GM12878 (cell line): ENCODE results near the gene ASB15. TPM values are rescaled to one million over a fixed set of nuclear protein-coding genes. Genes with fewer than 3 reads are reported as not detected.

Experiments
- ATAC-seq: fragments of 200-7000 bp; cut with Tn5 transposase; 3 replicates; pipeline ENCODE4 v1.9.1; 2020; ENCODE audit warnings: mild to moderate bottlenecking, moderate library complexity
- BruUV-seq: library from RNA; stranded (reverse); fragments of 400-500 nt; replicated peaks from 2 replicates; lab custom pipeline; 2021; lab: Mats Ljungman, UMichigan
- CTCF ChIA-PET: fragments of 300-600 bp; sonication (Branson Sonifier 250); formaldehyde crosslinking; extraction: SDS; loops from one replicate; lab custom pipeline; 2021; ENCODE audit warnings: inconsistent platforms; lab: Yijun Ruan, JAX
- POLR2A ChIA-PET: fragments of 350-600 bp; formaldehyde crosslinking; extraction: SDS; loops from one replicate; lab custom pipeline; 2021; ENCODE audit warnings: inconsistent platforms; lab: Charles Lee
- RAD21 ChIA-PET: fragments of 300-600 bp; sonication (Branson Sonifier 250); formaldehyde crosslinking; loops from one replicate; lab custom pipeline; 2023; ENCODE audit warnings: antibody characterized with exemption; ENCODE audit not compliant: unreplicated experiment; lab: Charles Lee
- SMC1A ChIA-PET: fragments of 300-600 bp; sonication (Branson Sonifier 250); formaldehyde crosslinking; loops from one replicate; lab custom pipeline; 2023; ENCODE audit not compliant: unreplicated experiment, uncharacterized antibody; lab: Charles Lee
- DNase-seq: peaks from one replicate; pipeline ENCODE4 v3.0.0-alpha.2; 2011; ENCODE audit warnings: low read depth, low spot score
- FAIRE-seq: peaks from 3 replicates; lab custom pipeline; 2011; peaks lifted over from hg19 to GRCh38; lab: Jason Lieb, UNC
- H2AFZ ChIP-seq: 2 replicates; pipeline ENCODE4 v1.6.0; 2011; ENCODE audit warnings: low read depth, low read length, control low read depth; ENCODE audit not compliant: control insufficient read depth
- H3K27ac ChIP-seq: 2 replicates; pipeline ENCODE4 v1.5.1; 2011; ENCODE audit warnings: control low read depth; ENCODE audit not compliant: control insufficient read depth, insufficient read depth
- H3K27me3 ChIP-seq, 2 experiments: replicated peaks in 1 of 2; 2 replicates each; pipeline versions ENCODE4 v1.6.0 to v1.6.1; 2011; ENCODE audit warnings: low read length in 1 of 2; ENCODE audit not compliant: control insufficient read depth in 2 of 2, insufficient read depth in 2 of 2
- H3K36me3 ChIP-seq, 2 experiments: 2 replicates each; pipeline ENCODE4 v1.5.1; 2011; ENCODE audit warnings: low read length in 1 of 2; ENCODE audit not compliant: control insufficient read depth in 2 of 2, insufficient read depth in 2 of 2
- H3K4me1 ChIP-seq: 2 replicates; pipeline ENCODE4 v1.6.1; 2011; ENCODE audit warnings: mild to moderate bottlenecking, low read length, moderate library complexity, mixed read lengths; ENCODE audit not compliant: control insufficient read depth, insufficient read depth
- H3K4me2 ChIP-seq: 2 replicates; pipeline ENCODE4 v1.6.0; 2011; ENCODE audit warnings: control low read depth; ENCODE audit not compliant: control insufficient read depth, insufficient read depth
- H3K4me3 ChIP-seq: fragments of 200-600 bp; sonication (generic); 2 replicates; pipeline ENCODE4 v1.5.1; 2016
- H3K79me2 ChIP-seq: 2 replicates; pipeline ENCODE4 v1.6.0; 2011; ENCODE audit warnings: low read length; ENCODE audit not compliant: control insufficient read depth, insufficient read depth
- H3K9ac ChIP-seq: 2 replicates; pipeline ENCODE4 v1.8.0; 2011; ENCODE audit warnings: low read length, control low read depth, mixed read lengths; ENCODE audit not compliant: control insufficient read depth, insufficient read depth
- H3K9me3 ChIP-seq: replicated peaks from 3 replicates; pipeline ENCODE4 v1.5.1; 2011; ENCODE audit warnings: mild to moderate bottlenecking, low read length; ENCODE audit not compliant: control insufficient read depth, insufficient read depth
- H4K20me1 ChIP-seq: 2 replicates; pipeline ENCODE4 v1.6.0; 2011; ENCODE audit not compliant: control insufficient read depth, insufficient read depth
- ATF3 ChIP-seq: IDR thresholded peaks from 2 replicates; pipeline ENCODE4 v1.6.1; 2011; ENCODE audit warnings: low read depth, mild to moderate bottlenecking, low read length, moderate library complexity, borderline replicate concordance; ENCODE audit errors: extremely low read depth
- EP300 ChIP-seq, 2 experiments: fragments of 150-350 bp in 1 of 2; IDR thresholded peaks; 2 replicates each; pipeline ENCODE4 v1.6.1; 2011 to 2012; ENCODE audit warnings: low read depth in 2 of 2, low read length in 2 of 2, borderline replicate concordance in 1 of 2, improper control_type of control experiment in 1 of 2, inconsistent platforms in 1 of 2; ENCODE audit not compliant: control insufficient read depth in 1 of 2
- ETV6 ChIP-seq, 2 experiments: fragments of 450-650 bp in 1 of 2; IDR thresholded peaks in 1 of 2; conservative IDR thresholded peaks in 1 of 2; 2 replicates each; pipeline ENCODE4 v1.6.1; 2014; ENCODE audit warnings: antibody characterized with exemption in 1 of 2, borderline replicate concordance in 1 of 2, low read depth in 1 of 2, mild to moderate bottlenecking in 1 of 2, moderate library complexity in 1 of 2
- FOXM1 ChIP-seq: IDR thresholded peaks from 2 replicates; pipeline ENCODE4 v1.6.1; 2012; ENCODE audit warnings: low read depth, mild to moderate bottlenecking, inconsistent platforms, low read length, moderate library complexity
- HDAC6 ChIP-seq: fragments of 200-600 bp; sonication (generic); IDR thresholded peaks from one replicate; pipeline ENCODE4 v1.8.0; 2017; ENCODE audit warnings: antibody characterized with exemption; ENCODE audit not compliant: unreplicated experiment
- HDGF ChIP-seq: fragments of 450-650 bp; IDR thresholded peaks from 2 replicates; pipeline ENCODE4 v1.6.1; 2016; ENCODE audit warnings: antibody characterized with exemption
- IRF5 ChIP-seq: fragments of 450-650 bp; IDR thresholded peaks from 2 replicates; pipeline ENCODE4 v1.6.1; 2017; ENCODE audit warnings: borderline replicate concordance
- KAT2A ChIP-seq: conservative IDR thresholded peaks from 2 replicates; pipeline ENCODE4 v1.6.1; 2011; ENCODE audit warnings: low read depth, low read length; ENCODE audit not compliant: control insufficient read depth
- MYC ChIP-seq: IDR thresholded peaks from 2 replicates; pipeline ENCODE4 v1.6.1; 2011; ENCODE audit warnings: mild to moderate bottlenecking, low read length, moderate library complexity, inconsistent platforms; ENCODE audit not compliant: insufficient read depth, insufficient replicate concordance, insufficient read length, severe bottlenecking
- NR2C1 ChIP-seq: fragments of 450-650 bp; IDR thresholded peaks from 2 replicates; pipeline ENCODE4 v1.6.1; 2017; ENCODE audit warnings: antibody characterized with exemption, mild to moderate bottlenecking, moderate library complexity
- NRF1 ChIP-seq: conservative IDR thresholded peaks from 2 replicates; pipeline ENCODE4 v1.6.1; 2011; ENCODE audit warnings: mild to moderate bottlenecking, low read depth, low read length, improper control_type of control experiment
- TCF7 ChIP-seq: IDR thresholded peaks from 2 replicates; pipeline ENCODE4 v1.6.1; 2014; ENCODE audit warnings: antibody characterized with exemption, borderline replicate concordance
- ZNF24 ChIP-seq: fragments of 450-650 bp; IDR thresholded peaks from 2 replicates; pipeline ENCODE4 v1.6.1; 2017; ENCODE audit warnings: antibody characterized with exemption, mild to moderate bottlenecking
- ZSCAN29 ChIP-seq: fragments of 450-650 bp; IDR thresholded peaks from 2 replicates; pipeline ENCODE4 v1.6.1; 2017; ENCODE audit warnings: mild to moderate bottlenecking, moderate library complexity
- WGBS: methylation state at CpG from one replicate; pipeline ENCODE4 v1.1.6; 2016; ENCODE audit warnings: low lambda C conversion rate; ENCODE audit not compliant: insufficient replicate concordance, insufficient coverage; ENCODE audit errors: missing lambda C conversion rate; 5-methylcytosine and 5-hydroxymethylcytosine counted together
- in situ Hi-C: fragments of 300-500 bp; cut with MboI; formaldehyde crosslinking; loops from 9 replicates; pipeline ENCODE4 v1.14.3; 2018; ENCODE audit warnings: mixed read lengths
- intact Hi-C: fragments of 100-400 bp; cut with micrococcal nuclease; formaldehyde crosslinking; loops from one replicate; pipeline ENCODE4 v1.14.2; 2022; ENCODE audit not compliant: unreplicated experiment
- polyA plus RNA-seq, 11 experiments: library from polyadenylated mRNA; depleted of rRNA in 4 of 11; unstranded in 6 of 11; stranded (reverse) in 5 of 11; fragments of >200 nt; fragmentation: Nextera tagmentation in 4 of 11; fragmentation: Illumina TruSeq in 1 of 11; extraction: Ambion mirVana in 4 of 11; extraction: Trizol in 1 of 11; gene quantifications; 1 replicate in 1 of 11; 2 replicates in 10 of 11; pipeline versions ENCODE4 v1.2.1 to v1.2.3, GENCODE V29; 2011 to 2016; ENCODE audit warnings: inconsistent platforms in 2 of 11, missing spikeins in 2 of 11, low read depth in 1 of 11
- total RNA-seq, 4 experiments: library from RNA; depleted of rRNA in 3 of 4; stranded (reverse); fragments of >200 nt in 3 of 4; fragmentation: Illumina TruSeq in 1 of 4; extraction: Trizol in 1 of 4; gene quantifications; 2 replicates each; pipeline versions ENCODE4 v1.2.1 to v1.2.3, GENCODE V29; 2013 to 2021

ASB15 gene
- total and polyA plus RNA-seq, 10 of the 15 experiments (the other 5 are each of a cell fraction or from before 2014, with no cell fraction given) = not detected

GRCh38 chr7:123588376-123588775 is 13.2 kb upstream of the ASB15 start:
- no TSS peak for BruUV-seq
- Histone ChIP-seq H3K36me3 (no peaks in the 10 kb centered on the region), H3K9me3 (no peaks in the 10 kb centered on the region), H3K27ac (no peak overlapping the region), H4K20me1 (no peaks in the 10 kb centered on the region), H3K9ac (no peak overlapping the region), H3K4me1 (no peaks in the 10 kb centered on the region), H3K4me3 (no peak overlapping the region), H3K79me2 (no peaks in the 10 kb centered on the region), H3K27me3 (no peaks in the 10 kb centered on the region), H2AFZ (no peak overlapping the region), H3K4me2 (no peak overlapping the region)
- TF ChIP-seq NR2C1 (no peak), TCF7 (no peak), KAT2A (no peak), NRF1 (no peak), HDGF (no peak), ATF3 (no peak), EP300 (IDR thresholded peaks at IDR 0.05; ENCODE audit: borderline replicate concordance in 1 of 2, control insufficient read depth in 1 of 2, low read depth in 2 of 2, low read length in 2 of 2) (no peak), FOXM1 (no peak), ETV6 (conservative IDR thresholded peaks at IDR 0.05 in 1 of 2, IDR thresholded peaks at IDR 0.05 in 1 of 2; ENCODE audit: borderline replicate concordance in 1 of 2, low read depth in 1 of 2) (no peak), HDAC6 (no peak), MYC (no peak), ZNF24 (no peak), ZSCAN29 (no peak), IRF5 (no peak)
- ChIA-PET CTCF (interaction anchor here (1.3 kb wide), 1 partner anchor 36 kb away, joined by 3 read pairs; no protein-coding TSS in a partner anchor), SMC1A (no interaction called here), POLR2A (no interaction called here), RAD21 (no interaction called here)
- in situ Hi-C loops = no loop called here
- intact Hi-C loops = no loop called here
- ATAC-seq (no peak), FAIRE-seq (no peak), DNase-seq (no peak)
- WGBS = 18% methylated on average over 2 of the region's 2 CpGs
